Activated CD4-positive, alpha-beta T cell treated with anti-CD3 and anti-CD28 coated beads, Interleukin-2, amount 50 U/mL, for 4 hours (primary cell): ENCODE data around the gene SPOCK1.

Experiments
- DNase-seq, 2 experiments: peaks; one replicate each; pipeline ENCODE4 v3.0.0-alpha.2; 2020

The SPOCK1 gene

GRCh38 chr5:137357436-137357835 is 141.7 kb downstream of the SPOCK1 start:
- DNase-seq, result no peak

GRCh38 chr5:137356127-137356526 is 143.0 kb downstream of the SPOCK1 start:
- DNase-seq, result no peak

GRCh38 chr5:137355708-137356107 is 143.4 kb downstream of the SPOCK1 start:
- no peak for DNase-seq

GRCh38 chr5:137352095-137352494 is 147.0 kb downstream of the SPOCK1 start:
- no peak for DNase-seq

GRCh38 chr5:137350791-137351190 is 148.3 kb downstream of the SPOCK1 start:
- DNase-seq, result no peak

GRCh38 chr5:137348759-137349158 is 150.4 kb downstream of the SPOCK1 start:
- DNase-seq, result no peak

- no peak for DNase-seq
Measured at GRCh38 chr5:137347865-137348264, 151.3 kb downstream of the SPOCK1 start.

- DNase-seq, result no peak
Measured at GRCh38 chr5:137346281-137346680, 152.8 kb downstream of the SPOCK1 start.

GRCh38 chr5:137345396-137345795 is 153.7 kb downstream of the SPOCK1 start:
- DNase-seq, result no peak

GRCh38 chr5:137344723-137345322 is 154.3 kb downstream of the SPOCK1 start:
- DNase-seq, result no peak

GRCh38 chr5:137344021-137344420 is 155.1 kb downstream of the SPOCK1 start:
- DNase-seq, result no peak

GRCh38 chr5:137342764-137343163 is 156.4 kb downstream of the SPOCK1 start:
- no peak for DNase-seq

GRCh38 chr5:137341831-137342230 is 157.3 kb downstream of the SPOCK1 start:
- DNase-seq, result no peak

- no peak for DNase-seq
Measured at GRCh38 chr5:137340881-137341280, 158.2 kb downstream of the SPOCK1 start.

GRCh38 chr5:137336565-137337120 is 162.5 kb downstream of the SPOCK1 start:
- DNase-seq, result no peak

GRCh38 chr5:137336161-137336560 is 163.0 kb downstream of the SPOCK1 start:
- DNase-seq, result no peak

GRCh38 chr5:137335493-137335892 is 163.6 kb downstream of the SPOCK1 start:
- DNase-seq, result no peak

- no peak for DNase-seq
Measured at GRCh38 chr5:137333928-137334327, 165.2 kb downstream of the SPOCK1 start.

- no peak for DNase-seq
Measured at GRCh38 chr5:137333475-137333874, 165.7 kb downstream of the SPOCK1 start.

- no peak for DNase-seq
Measured at GRCh38 chr5:137332296-137332695, 166.8 kb downstream of the SPOCK1 start.

GRCh38 chr5:137329586-137330296 is 169.4 kb downstream of the SPOCK1 start:
- no peak for DNase-seq

- no peak for DNase-seq
Measured at GRCh38 chr5:137328991-137329390, 170.1 kb downstream of the SPOCK1 start.

GRCh38 chr5:137328463-137328862 is 170.7 kb downstream of the SPOCK1 start:
- no peak for DNase-seq

- no peak for DNase-seq
Measured at GRCh38 chr5:137325721-137326120, 173.4 kb downstream of the SPOCK1 start.
